Activated CD8-positive, alpha-beta T cell treated with anti-CD3 and anti-CD28 coated beads for 36 hours (primary cell): ENCODE data around the gene HLA-DQA2. TPM values are rescaled to one million over a fixed set of nuclear protein-coding genes. Genes with fewer than 3 reads are reported as not detected.
"Not testable (repeated sequence)": the region's sequence is repeated elsewhere in the genome, so short reads cannot be mapped to it uniquely, and the experiment has no call there.

Source experiments
- ATAC-seq: fragments of 200-7000 bp; cut with Tn5 transposase; one replicate; pipeline ENCODE4 v1.10.0; 2021; ENCODE audit warnings: mild to moderate bottlenecking, moderate library complexity
- CTCF ChIA-PET: fragments of 350-600 bp; sonication (Branson Sonifier 250); formaldehyde crosslinking; loops from one replicate; lab custom pipeline; 2021; ENCODE audit warnings: antibody characterized with exemption; lab: Charles Lee
- POLR2A ChIA-PET: fragments of 350-600 bp; sonication (Branson Sonifier 250); formaldehyde crosslinking; loops from one replicate; lab custom pipeline; 2021; ENCODE audit warnings: antibody characterized with exemption; lab: Charles Lee
- DNase-seq: peaks from one replicate; pipeline ENCODE4 v3.0.0-alpha.2; 2020
- H3K27ac Mint-ChIP-seq: one replicate; pipeline ENCODE4 v1.8.0; 2021; ENCODE audit warnings: mild to moderate bottlenecking, mixed read lengths
- H3K27me3 Mint-ChIP-seq: one replicate; pipeline ENCODE4 v1.8.0; 2021; ENCODE audit warnings: mixed read lengths
- H3K36me3 Mint-ChIP-seq: one replicate; pipeline ENCODE4 v1.8.0; 2021; ENCODE audit warnings: low read depth, mixed read lengths
- H3K4me1 Mint-ChIP-seq: one replicate; pipeline ENCODE4 v1.8.0; 2021; ENCODE audit warnings: low read depth, mixed read lengths
- H3K4me3 Mint-ChIP-seq: one replicate; pipeline ENCODE4 v1.8.0; 2021; ENCODE audit warnings: mild to moderate bottlenecking, moderate library complexity, mixed read lengths
- H3K9me3 Mint-ChIP-seq: one replicate; pipeline ENCODE4 v1.8.0; 2021; ENCODE audit warnings: mixed read lengths
- intact Hi-C: fragments of 100-400 bp; cut with micrococcal nuclease; formaldehyde crosslinking; loops from one replicate; pipeline ENCODE4 v1.10.0; 2022
- total RNA-seq, 2 experiments: library from RNA; stranded (reverse); gene quantifications; one replicate each; pipeline ENCODE4 v1.2.3, GENCODE V29; 2021
- TF ChIP-seq, protein P1 (sequence below): fragments of 200-600 bp; IDR thresholded peaks from one replicate; pipeline ENCODE4 v1.8.0; 2022; ENCODE audit warnings: antibody characterized with exemption, mild to moderate bottlenecking

Gene HLA-DQA2
- total RNA-seq, 2 experiments from 2014 or later = 0.18 TPM; not detected in 1

DNA sequence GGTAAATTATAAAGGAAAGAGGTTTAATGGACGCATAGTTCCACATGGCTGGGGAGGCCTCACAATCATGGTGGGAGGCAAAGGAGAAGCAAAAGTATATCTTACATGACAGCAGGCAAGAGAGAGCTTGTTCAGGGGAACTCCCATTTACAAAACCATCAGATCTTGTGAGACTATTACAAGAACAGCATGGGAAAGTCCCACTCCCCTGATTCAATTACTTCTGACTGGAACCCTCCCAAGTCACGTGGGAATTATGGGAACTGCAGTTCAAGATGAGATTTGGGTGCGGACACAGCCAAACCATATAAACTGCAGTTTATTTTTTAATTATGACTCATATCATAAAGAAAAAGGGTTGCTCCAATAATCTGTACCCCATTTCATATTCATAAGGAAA lies 22.3 kb upstream of the HLA-DQA2 start:
- Mint-ChIP-seq H3K36me3 (no peaks in the 10 kb centered on the region), H3K27ac (no peak overlapping the region), H3K4me1 (no peaks in the 10 kb centered on the region), H3K27me3 (peaks cover 19% of the 10 kb centered on the region), H3K9me3 (no peaks in the 10 kb centered on the region), H3K4me3 (no peak overlapping the region)
- ChIA-PET CTCF (interaction anchor here (1.5 kb wide), 1 partner anchor 87 kb away, joined by 3 read pairs; no protein-coding TSS in a partner anchor), POLR2A (interaction anchor here (0.6 kb wide), 1 partner anchor 425 kb away, joined by 3 read pairs; no protein-coding TSS in a partner anchor)
- intact Hi-C loops = loop anchor here (10.0 kb wide), 1 partner anchor 76 kb away; no protein-coding TSS in a partner anchor
- TF ChIP-seq, protein P1, sequence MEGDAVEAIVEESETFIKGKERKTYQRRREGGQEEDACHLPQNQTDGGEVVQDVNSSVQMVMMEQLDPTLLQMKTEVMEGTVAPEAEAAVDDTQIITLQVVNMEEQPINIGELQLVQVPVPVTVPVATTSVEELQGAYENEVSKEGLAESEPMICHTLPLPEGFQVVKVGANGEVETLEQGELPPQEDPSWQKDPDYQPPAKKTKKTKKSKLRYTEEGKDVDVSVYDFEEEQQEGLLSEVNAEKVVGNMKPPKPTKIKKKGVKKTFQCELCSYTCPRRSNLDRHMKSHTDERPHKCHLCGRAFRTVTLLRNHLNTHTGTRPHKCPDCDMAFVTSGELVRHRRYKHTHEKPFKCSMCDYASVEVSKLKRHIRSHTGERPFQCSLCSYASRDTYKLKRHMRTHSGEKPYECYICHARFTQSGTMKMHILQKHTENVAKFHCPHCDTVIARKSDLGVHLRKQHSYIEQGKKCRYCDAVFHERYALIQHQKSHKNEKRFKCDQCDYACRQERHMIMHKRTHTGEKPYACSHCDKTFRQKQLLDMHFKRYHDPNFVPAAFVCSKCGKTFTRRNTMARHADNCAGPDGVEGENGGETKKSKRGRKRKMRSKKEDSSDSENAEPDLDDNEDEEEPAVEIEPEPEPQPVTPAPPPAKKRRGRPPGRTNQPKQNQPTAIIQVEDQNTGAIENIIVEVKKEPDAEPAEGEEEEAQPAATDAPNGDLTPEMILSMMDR = no peak
- DNase-seq (no peak), ATAC-seq (peak; percentile 42)

DNA sequence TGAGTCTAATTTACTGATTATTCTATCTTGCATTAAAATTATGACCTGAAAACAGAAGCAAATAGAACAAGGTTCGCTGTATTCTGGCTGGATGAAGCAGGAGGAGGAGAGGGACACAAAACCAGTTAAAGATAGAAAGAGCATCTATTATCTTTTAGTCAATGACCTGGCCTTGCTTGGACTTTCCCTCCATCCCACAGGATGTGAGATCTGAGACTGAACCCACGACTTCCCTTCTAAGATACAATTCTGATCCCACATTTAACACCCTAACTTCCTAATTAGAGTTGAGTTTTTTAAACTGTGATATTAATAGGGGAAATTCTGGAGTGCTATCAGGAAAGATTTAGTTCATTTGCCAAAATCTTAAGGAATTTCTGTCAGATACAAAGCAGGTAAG lies 3.1 kb upstream of the HLA-DQA2 start:
- DNase-seq (no peak), ATAC-seq (no peak)
- intact Hi-C loops = no loop called here
- TF ChIP-seq, protein P1 = no peak
- Mint-ChIP-seq H3K4me1 (peaks cover 2% of the 10 kb centered on the region), H3K36me3 (no peaks in the 10 kb centered on the region), H3K4me3 (no peak overlapping the region), H3K27ac (no peak overlapping the region), H3K9me3 (no peaks in the 10 kb centered on the region), H3K27me3 (peaks cover 22% of the 10 kb centered on the region)
- ChIA-PET CTCF (no interaction called here), POLR2A (no interaction called here)

DNA sequence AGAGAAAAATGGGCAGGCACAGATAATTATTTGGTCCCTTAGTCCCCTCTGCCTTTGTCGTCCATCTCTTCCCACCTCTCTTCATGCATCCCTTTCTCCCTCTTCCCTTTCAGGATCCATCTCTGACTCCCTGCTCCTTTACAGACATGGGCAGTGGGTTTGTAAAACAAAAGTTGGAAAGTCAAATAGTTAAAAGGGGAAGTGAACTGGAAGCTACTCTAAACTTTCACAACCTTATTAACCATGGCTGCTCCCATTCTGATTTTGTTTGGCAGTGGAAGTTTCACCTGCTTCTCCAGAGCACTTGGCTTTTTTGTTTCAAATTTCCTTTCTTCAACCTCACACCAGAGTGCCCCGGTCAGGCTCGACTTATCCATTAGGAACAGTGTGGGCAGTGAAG lies 1.2 kb downstream of the HLA-DQA2 start:
- CTCF ChIA-PET = no interaction called here
- peaks cover 26% of the 10 kb centered on the region for H3K27me3 Mint-ChIP-seq
- no peaks in the 10 kb centered on the region for H3K36me3 Mint-ChIP-seq
- H3K27ac Mint-ChIP-seq = no peak overlapping the region
- ATAC-seq = no peak
- TF ChIP-seq, protein P1 = no peak
- no peak for DNase-seq
- POLR2A ChIA-PET = no interaction called here
- H3K4me3 Mint-ChIP-seq = no peak overlapping the region
- peaks cover 2% of the 10 kb centered on the region for H3K4me1 Mint-ChIP-seq
- H3K9me3 Mint-ChIP-seq = no peaks in the 10 kb centered on the region
- intact Hi-C loops = no loop called here

DNA sequence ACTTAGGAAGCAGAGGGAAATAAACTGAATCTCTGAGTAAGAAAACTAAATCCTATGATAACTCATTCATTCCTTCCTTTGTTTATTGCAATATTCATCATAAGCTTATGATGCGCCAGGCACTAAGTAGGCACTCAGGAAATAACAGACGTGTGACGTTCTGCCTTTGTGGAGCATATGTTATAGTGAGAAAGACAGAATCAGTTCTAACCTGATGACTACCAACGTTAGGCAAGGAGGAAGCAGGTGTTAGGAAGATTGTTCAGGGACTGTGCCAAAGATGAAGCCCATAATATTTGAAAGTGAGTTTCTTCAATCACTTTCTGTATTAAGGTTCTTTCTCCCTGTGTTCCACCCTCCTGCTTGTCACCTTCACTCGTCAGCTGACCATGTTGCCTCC lies 3.6 kb downstream of the HLA-DQA2 start:
- DNase-seq (no peak), ATAC-seq (no peak)
- H3K27ac Mint-ChIP-seq = no peak overlapping the region
- H3K36me3 Mint-ChIP-seq = no peaks in the 10 kb centered on the region
- H3K9me3 Mint-ChIP-seq = no peaks in the 10 kb centered on the region
- no peak overlapping the region for H3K4me3 Mint-ChIP-seq
- TF ChIP-seq, protein P1 = no peak
- POLR2A ChIA-PET = no interaction called here
- H3K4me1 Mint-ChIP-seq = no peaks in the 10 kb centered on the region
- intact Hi-C loops = no loop called here
- CTCF ChIA-PET = no interaction called here
- peaks cover 25% of the 10 kb centered on the region for H3K27me3 Mint-ChIP-seq

DNA sequence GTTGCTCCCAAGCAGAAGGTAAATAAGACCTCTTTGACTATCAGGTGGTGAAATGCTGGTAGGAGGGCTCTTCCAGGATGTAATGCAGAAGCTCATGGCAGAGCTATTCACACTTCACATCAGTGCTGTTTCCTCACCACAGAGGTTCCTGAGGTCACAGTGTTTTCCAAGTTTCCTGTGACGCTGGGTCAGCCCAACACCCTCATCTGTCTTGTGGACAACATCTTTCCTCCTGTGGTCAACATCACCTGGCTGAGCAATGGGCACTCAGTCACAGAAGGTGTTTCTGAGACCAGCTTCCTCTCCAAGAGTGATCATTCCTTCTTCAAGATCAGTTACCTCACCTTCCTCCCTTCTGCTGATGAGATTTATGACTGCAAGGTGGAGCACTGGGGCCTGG lies 4.5 kb downstream of the HLA-DQA2 start:
- H3K4me1 Mint-ChIP-seq, H3K27ac Mint-ChIP-seq, DNase-seq, ATAC-seq, H3K9me3 Mint-ChIP-seq, H3K36me3 Mint-ChIP-seq, H3K4me3 Mint-ChIP-seq, POLR2A ChIA-PET, intact Hi-C loops, CTCF ChIA-PET: not testable (repeated sequence)
- H3K27me3 Mint-ChIP-seq = peaks cover 25% of the 10 kb centered on the region

DNA sequence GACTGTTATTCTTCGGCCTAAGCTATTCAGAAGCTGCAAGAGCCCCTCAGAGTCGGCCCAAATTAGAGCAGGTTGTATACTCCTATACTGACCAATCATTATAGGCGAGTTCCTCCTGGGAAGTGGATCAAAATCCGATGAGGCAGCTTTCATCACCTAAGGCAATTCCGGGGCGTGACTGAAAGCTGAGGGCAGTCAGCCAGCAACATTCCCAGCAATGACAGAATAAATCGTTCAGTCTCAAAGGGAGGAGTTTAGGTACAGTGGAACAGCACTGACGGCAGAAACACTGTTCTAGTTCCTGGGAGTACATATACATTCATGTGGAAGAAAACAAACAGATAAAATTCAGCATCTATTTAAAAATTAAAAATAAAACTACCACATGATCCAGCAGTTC lies 11.4 kb downstream of the HLA-DQA2 start:
- Mint-ChIP-seq H3K27me3 (peaks cover 27% of the 10 kb centered on the region), H3K4me1 (no peaks in the 10 kb centered on the region), H3K36me3 (no peaks in the 10 kb centered on the region), H3K4me3 (no peak overlapping the region), H3K9me3 (no peaks in the 10 kb centered on the region), H3K27ac (no peak overlapping the region)
- no peak for DNase-seq
- intact Hi-C loops = no loop called here
- TF ChIP-seq, protein P1 = no peak
- POLR2A ChIA-PET = no interaction called here
- no peak for ATAC-seq
- CTCF ChIA-PET = no interaction called here
